Measurements from ENCODE around the gene KDM4E. TPM values are rescaled to one million over a fixed set of nuclear protein-coding genes. Genes with fewer than 3 reads are reported as not detected.

The KDM4E gene
- total RNA-seq, 1 donor from 2014 or later: not detected

- Mint-ChIP-seq H3K4me1 (ENCODE audit: low read depth) (peaks cover 14% of the 10 kb centered on the region), H3K36me3 (ENCODE audit: insufficient read depth) (peaks cover 8% of the 10 kb centered on the region), H3K27ac (peak overlapping the region; percentile 98), H3K4me3 (ENCODE audit: low read depth) (peak overlapping the region; percentile 96), H3K27me3 (no peaks in the 10 kb centered on the region), H3K9me3 (ENCODE audit: low read depth) (peaks cover 6% of the 10 kb centered on the region)
- DNase-seq (ENCODE audit: low spot score, unreplicated experiment): no peak
- TF ChIP-seq, protein P1, sequence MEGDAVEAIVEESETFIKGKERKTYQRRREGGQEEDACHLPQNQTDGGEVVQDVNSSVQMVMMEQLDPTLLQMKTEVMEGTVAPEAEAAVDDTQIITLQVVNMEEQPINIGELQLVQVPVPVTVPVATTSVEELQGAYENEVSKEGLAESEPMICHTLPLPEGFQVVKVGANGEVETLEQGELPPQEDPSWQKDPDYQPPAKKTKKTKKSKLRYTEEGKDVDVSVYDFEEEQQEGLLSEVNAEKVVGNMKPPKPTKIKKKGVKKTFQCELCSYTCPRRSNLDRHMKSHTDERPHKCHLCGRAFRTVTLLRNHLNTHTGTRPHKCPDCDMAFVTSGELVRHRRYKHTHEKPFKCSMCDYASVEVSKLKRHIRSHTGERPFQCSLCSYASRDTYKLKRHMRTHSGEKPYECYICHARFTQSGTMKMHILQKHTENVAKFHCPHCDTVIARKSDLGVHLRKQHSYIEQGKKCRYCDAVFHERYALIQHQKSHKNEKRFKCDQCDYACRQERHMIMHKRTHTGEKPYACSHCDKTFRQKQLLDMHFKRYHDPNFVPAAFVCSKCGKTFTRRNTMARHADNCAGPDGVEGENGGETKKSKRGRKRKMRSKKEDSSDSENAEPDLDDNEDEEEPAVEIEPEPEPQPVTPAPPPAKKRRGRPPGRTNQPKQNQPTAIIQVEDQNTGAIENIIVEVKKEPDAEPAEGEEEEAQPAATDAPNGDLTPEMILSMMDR (IDR thresholded peaks at IDR 0.05; ENCODE audit: unreplicated experiment): no peak
Measured at GRCh38 chr11:95068549-95068948, 43.5 kb downstream of the KDM4E start.

GRCh38 chr11:95070471-95070870 lies 45.4 kb downstream of the KDM4E start:
- no peak for DNase-seq (ENCODE audit: low spot score, unreplicated experiment)
- Mint-ChIP-seq H3K4me1 (ENCODE audit: low read depth) (peaks cover 14% of the 10 kb centered on the region), H3K36me3 (ENCODE audit: insufficient read depth) (peaks cover 8% of the 10 kb centered on the region), H3K9me3 (ENCODE audit: low read depth) (peaks cover 6% of the 10 kb centered on the region), H3K27ac (no peak overlapping the region), H3K4me3 (ENCODE audit: low read depth) (no peak overlapping the region), H3K27me3 (no peaks in the 10 kb centered on the region)
- TF ChIP-seq, protein P1 (IDR thresholded peaks at IDR 0.05; ENCODE audit: unreplicated experiment): no peak

- peaks cover 8% of the 10 kb centered on the region for H3K36me3 Mint-ChIP-seq (ENCODE audit: insufficient read depth)
- no peak overlapping the region for H3K4me3 Mint-ChIP-seq (ENCODE audit: low read depth)
- H3K27me3 Mint-ChIP-seq: no peaks in the 10 kb centered on the region
- DNase-seq (ENCODE audit: low spot score, unreplicated experiment): no peak
- H3K4me1 Mint-ChIP-seq (ENCODE audit: low read depth): peaks cover 15% of the 10 kb centered on the region
- peaks cover 6% of the 10 kb centered on the region for H3K9me3 Mint-ChIP-seq (ENCODE audit: low read depth)
- TF ChIP-seq, protein P1 (IDR thresholded peaks at IDR 0.05; ENCODE audit: unreplicated experiment): no peak
- no peak overlapping the region for H3K27ac Mint-ChIP-seq
Measured at GRCh38 chr11:95072948-95073347, 47.9 kb downstream of the KDM4E start.

DNA sequence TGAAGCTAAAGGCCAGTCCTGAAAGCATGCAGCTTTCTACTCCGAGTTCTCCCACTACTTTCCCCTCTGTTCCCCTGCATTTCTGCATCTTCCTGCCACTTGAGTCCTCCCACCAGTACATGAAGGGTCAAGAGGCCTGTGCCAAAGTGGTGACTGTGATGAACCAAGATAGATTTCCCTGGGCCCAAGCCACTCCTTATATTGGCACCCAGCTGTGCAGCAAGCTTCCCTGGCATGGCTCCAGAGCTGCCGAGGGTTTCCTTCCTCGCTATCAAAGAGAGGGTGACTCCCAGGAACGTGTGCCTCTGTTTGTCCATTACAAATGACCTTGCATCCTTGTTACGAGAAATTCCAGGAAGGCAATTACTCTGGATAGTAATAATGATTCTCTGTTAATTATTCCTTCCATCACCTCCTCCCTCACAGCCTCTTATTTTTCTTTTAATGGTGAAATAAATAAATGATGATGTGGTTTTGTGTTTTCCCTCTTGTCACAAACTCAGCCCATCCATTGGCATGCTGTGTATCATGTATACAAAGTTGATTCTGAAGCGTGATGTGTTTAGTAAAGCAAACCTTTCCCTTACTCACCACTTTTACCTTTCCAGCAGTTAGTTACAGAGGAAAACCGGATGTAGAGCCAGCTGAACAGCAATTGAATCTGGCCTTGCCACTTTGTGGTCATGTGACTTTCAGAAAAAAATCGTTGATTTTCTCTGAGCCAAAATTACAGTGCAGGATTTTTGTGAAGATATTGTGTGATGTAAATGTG lies 49.9 kb downstream of the KDM4E start:
- H3K4me3 Mint-ChIP-seq (ENCODE audit: low read depth): no peak overlapping the region
- H3K9me3 Mint-ChIP-seq (ENCODE audit: low read depth): peaks cover 6% of the 10 kb centered on the region
- peaks cover 8% of the 10 kb centered on the region for H3K4me1 Mint-ChIP-seq (ENCODE audit: low read depth)
- no peak for DNase-seq (ENCODE audit: low spot score, unreplicated experiment)
- no peak overlapping the region for H3K27ac Mint-ChIP-seq
- peaks cover 6% of the 10 kb centered on the region for H3K36me3 Mint-ChIP-seq (ENCODE audit: insufficient read depth)
- no peaks in the 10 kb centered on the region for H3K27me3 Mint-ChIP-seq
- TF ChIP-seq, protein P1 (IDR thresholded peaks at IDR 0.05; ENCODE audit: unreplicated experiment): no peak

- Mint-ChIP-seq H3K36me3 (ENCODE audit: insufficient read depth) (no peaks in the 10 kb centered on the region), H3K4me1 (ENCODE audit: low read depth) (peaks cover 6% of the 10 kb centered on the region), H3K27me3 (no peaks in the 10 kb centered on the region), H3K4me3 (ENCODE audit: low read depth) (no peak overlapping the region), H3K9me3 (ENCODE audit: low read depth) (no peaks in the 10 kb centered on the region), H3K27ac (no peak overlapping the region)
- DNase-seq (ENCODE audit: low spot score, unreplicated experiment): no peak
- TF ChIP-seq, protein P1 (IDR thresholded peaks at IDR 0.05; ENCODE audit: unreplicated experiment): no peak
Measured at GRCh38 chr11:95076416-95076815, 51.4 kb downstream of the KDM4E start.

All from progenitor cell of endocrine pancreas (in vitro differentiated cells).